Sigmoid colon (tissue), 4 donors: Measurements from ENCODE around the gene GAS6.

Source experiments
- POLR2A ChIP-seq, 2 donors: fragments of 450-650 bp; IDR thresholded peaks; one replicate each; pipeline ENCODE4 v1.6.1; 2016; ENCODE audit warnings: antibody characterized with exemption in 2 of 2, mild to moderate bottlenecking in 2 of 2, moderate library complexity in 2 of 2
- POLR2AphosphoS5 ChIP-seq, 4 donors: sonication (generic); formaldehyde crosslinking; IDR thresholded peaks; one replicate each; pipeline ENCODE4 v1.6.1; 2017; ENCODE audit warnings: antibody characterized with exemption in 4 of 4
- TF ChIP-seq, protein P1 (sequence below), 4 experiments: fragments of 450-650 bp in 3 of 4; fragments of 200-600 bp in 1 of 4; IDR thresholded peaks; one replicate each; pipeline ENCODE4 v1.5.1; 2016 to 2019; ENCODE audit warnings: antibody characterized with exemption in 4 of 4, mild to moderate bottlenecking in 3 of 4, moderate library complexity in 2 of 4

- TF ChIP-seq, protein P1, sequence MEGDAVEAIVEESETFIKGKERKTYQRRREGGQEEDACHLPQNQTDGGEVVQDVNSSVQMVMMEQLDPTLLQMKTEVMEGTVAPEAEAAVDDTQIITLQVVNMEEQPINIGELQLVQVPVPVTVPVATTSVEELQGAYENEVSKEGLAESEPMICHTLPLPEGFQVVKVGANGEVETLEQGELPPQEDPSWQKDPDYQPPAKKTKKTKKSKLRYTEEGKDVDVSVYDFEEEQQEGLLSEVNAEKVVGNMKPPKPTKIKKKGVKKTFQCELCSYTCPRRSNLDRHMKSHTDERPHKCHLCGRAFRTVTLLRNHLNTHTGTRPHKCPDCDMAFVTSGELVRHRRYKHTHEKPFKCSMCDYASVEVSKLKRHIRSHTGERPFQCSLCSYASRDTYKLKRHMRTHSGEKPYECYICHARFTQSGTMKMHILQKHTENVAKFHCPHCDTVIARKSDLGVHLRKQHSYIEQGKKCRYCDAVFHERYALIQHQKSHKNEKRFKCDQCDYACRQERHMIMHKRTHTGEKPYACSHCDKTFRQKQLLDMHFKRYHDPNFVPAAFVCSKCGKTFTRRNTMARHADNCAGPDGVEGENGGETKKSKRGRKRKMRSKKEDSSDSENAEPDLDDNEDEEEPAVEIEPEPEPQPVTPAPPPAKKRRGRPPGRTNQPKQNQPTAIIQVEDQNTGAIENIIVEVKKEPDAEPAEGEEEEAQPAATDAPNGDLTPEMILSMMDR (IDR thresholded peaks at IDR 0.05), result no peak
- TF ChIP-seq POLR2AphosphoS5 (IDR thresholded peaks at IDR 0.05) (no peak), POLR2A (IDR thresholded peaks at IDR 0.05) (no peak)
Observed at GRCh38 chr13:113851480-113851803, 12.4 kb downstream of the GAS6 start.
